H1 (cell line): ENCODE measurements around the gene HOXA11. TPM values are rescaled to one million over a fixed set of nuclear protein-coding genes. Genes with fewer than 3 reads are reported as not detected.

Source experiments
- BACH1 ChIP-seq: IDR thresholded peaks from 2 replicates; pipeline ENCODE4 v1.6.1; 2012; ENCODE audit warnings: low read length, improper control_type of control experiment
- CBX5 ChIP-seq: fragments of 300-800, 300-1000 bp; sonication (generic); IDR thresholded peaks from 2 replicates; pipeline ENCODE4 v1.7.1; 2016; ENCODE audit warnings: antibody characterized with exemption, low read length, low read depth
- KDM1A ChIP-seq: fragments of 200-600, 300-600 bp; sonication (generic); IDR thresholded peaks from 2 replicates; pipeline ENCODE4 v1.7.1; 2016; ENCODE audit warnings: mild to moderate bottlenecking, low read length, borderline replicate concordance
- PHF8 ChIP-seq: fragments of 200-600 bp; sonication (generic); conservative IDR thresholded peaks from 2 replicates; pipeline ENCODE4 v1.7.1; 2012; ENCODE audit warnings: low read depth, mild to moderate bottlenecking, inconsistent platforms, low read length, moderate library complexity
- SAP30 ChIP-seq: fragments of 300-600 bp; sonication (generic); IDR thresholded peaks from 2 replicates; pipeline ENCODE4 v1.7.1; 2012; ENCODE audit warnings: low read length, moderate library complexity, mild to moderate bottlenecking, inconsistent platforms; ENCODE audit not compliant: insufficient read depth, insufficient replicate concordance
- SIRT6 ChIP-seq: IDR thresholded peaks from one replicate; pipeline ENCODE4 v1.7.1; 2012; ENCODE audit warnings: low read length, inconsistent platforms
- SP4 ChIP-seq: IDR thresholded peaks from 2 replicates; pipeline ENCODE4 v1.6.1; 2012; ENCODE audit warnings: low read length, inconsistent platforms
- TAF1 ChIP-seq: IDR thresholded peaks from 2 replicates; pipeline ENCODE4 v1.6.1; 2011; ENCODE audit warnings: mild to moderate bottlenecking, low read depth, low read length
- TAF7 ChIP-seq: optimal IDR thresholded peaks from 2 replicates; pipeline ENCODE3; 2011; ENCODE audit warnings: low read depth, mild to moderate bottlenecking, inconsistent platforms, low read length, moderate library complexity, borderline replicate concordance
- polyA plus RNA-seq, 7 experiments: library from polyadenylated mRNA; depleted of rRNA in 3 of 7; stranded (reverse) in 5 of 7; unstranded in 2 of 7; fragments of >200 nt in 5 of 7; fragments of 200-250 nt in 2 of 7; gene quantifications; 1 replicate in 5 of 7; 2 replicates in 1 of 7; 4 replicates in 1 of 7; pipeline versions ENCODE4 v1.2.1 to v1.2.3, GENCODE V29; 2011 to 2013; ENCODE audit warnings: missing spikeins in 2 of 7, mixed read lengths in 2 of 7
- total RNA-seq: library from RNA; stranded (reverse); fragmentation: NEBNext Ultra II Directional; extraction: Animal tissue kit (Norgen Biotek cat#: 25700); gene quantifications from 2 replicates; pipeline ENCODE4 v1.2.1, GENCODE V29; 2021
- TF ChIP-seq, protein P1 (sequence below): fragments of 300-600 bp; sonication (generic); IDR thresholded peaks from 2 replicates; pipeline ENCODE4 v1.7.1; 2012; ENCODE audit warnings: low read length, moderate library complexity, mild to moderate bottlenecking, inconsistent platforms; ENCODE audit not compliant: insufficient replicate concordance
- TF ChIP-seq, protein P2 (sequence below): IDR thresholded peaks from 2 replicates; pipeline ENCODE4 v1.6.1; 2012; ENCODE audit warnings: inconsistent platforms

Gene HOXA11
- total and polyA plus RNA-seq, 2 of the 8 experiments (the other 6 are each of a cell fraction or from before 2014, with no cell fraction given), result not detected

DNA sequence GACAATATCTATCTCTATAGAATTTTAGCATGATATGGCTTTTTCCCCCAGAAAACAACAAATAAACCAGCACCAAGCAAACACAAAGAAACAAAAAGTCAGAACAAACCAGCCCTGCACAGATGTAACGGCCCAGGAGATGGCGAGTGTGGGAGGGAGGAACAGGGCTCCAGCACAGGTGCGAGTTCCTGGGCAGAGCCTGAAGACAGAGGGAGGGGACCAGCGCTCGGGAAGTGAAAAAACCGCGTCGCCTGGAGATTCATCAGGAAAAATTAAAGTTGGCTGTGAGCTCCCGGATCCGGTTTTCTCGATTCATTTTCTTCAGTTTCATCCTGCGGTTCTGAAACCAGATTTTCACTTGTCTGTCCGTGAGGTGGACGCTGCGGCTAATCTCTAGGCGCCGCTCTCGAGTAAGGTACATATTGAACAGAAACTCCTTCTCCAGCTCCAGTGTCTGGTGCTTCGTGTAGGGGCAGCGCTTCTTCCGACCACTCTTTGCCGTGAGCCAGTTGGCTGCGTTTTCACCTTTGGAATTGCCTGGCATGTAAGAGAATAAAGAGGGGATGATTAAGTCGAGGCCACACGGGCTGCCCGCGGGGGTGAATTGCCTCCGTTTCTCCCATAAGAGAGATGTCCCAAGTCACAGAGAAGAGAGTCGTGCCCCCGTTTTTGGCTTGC, 13.3 kb downstream of the HOXA11 start (continued):
- TF ChIP-seq, protein P1, sequence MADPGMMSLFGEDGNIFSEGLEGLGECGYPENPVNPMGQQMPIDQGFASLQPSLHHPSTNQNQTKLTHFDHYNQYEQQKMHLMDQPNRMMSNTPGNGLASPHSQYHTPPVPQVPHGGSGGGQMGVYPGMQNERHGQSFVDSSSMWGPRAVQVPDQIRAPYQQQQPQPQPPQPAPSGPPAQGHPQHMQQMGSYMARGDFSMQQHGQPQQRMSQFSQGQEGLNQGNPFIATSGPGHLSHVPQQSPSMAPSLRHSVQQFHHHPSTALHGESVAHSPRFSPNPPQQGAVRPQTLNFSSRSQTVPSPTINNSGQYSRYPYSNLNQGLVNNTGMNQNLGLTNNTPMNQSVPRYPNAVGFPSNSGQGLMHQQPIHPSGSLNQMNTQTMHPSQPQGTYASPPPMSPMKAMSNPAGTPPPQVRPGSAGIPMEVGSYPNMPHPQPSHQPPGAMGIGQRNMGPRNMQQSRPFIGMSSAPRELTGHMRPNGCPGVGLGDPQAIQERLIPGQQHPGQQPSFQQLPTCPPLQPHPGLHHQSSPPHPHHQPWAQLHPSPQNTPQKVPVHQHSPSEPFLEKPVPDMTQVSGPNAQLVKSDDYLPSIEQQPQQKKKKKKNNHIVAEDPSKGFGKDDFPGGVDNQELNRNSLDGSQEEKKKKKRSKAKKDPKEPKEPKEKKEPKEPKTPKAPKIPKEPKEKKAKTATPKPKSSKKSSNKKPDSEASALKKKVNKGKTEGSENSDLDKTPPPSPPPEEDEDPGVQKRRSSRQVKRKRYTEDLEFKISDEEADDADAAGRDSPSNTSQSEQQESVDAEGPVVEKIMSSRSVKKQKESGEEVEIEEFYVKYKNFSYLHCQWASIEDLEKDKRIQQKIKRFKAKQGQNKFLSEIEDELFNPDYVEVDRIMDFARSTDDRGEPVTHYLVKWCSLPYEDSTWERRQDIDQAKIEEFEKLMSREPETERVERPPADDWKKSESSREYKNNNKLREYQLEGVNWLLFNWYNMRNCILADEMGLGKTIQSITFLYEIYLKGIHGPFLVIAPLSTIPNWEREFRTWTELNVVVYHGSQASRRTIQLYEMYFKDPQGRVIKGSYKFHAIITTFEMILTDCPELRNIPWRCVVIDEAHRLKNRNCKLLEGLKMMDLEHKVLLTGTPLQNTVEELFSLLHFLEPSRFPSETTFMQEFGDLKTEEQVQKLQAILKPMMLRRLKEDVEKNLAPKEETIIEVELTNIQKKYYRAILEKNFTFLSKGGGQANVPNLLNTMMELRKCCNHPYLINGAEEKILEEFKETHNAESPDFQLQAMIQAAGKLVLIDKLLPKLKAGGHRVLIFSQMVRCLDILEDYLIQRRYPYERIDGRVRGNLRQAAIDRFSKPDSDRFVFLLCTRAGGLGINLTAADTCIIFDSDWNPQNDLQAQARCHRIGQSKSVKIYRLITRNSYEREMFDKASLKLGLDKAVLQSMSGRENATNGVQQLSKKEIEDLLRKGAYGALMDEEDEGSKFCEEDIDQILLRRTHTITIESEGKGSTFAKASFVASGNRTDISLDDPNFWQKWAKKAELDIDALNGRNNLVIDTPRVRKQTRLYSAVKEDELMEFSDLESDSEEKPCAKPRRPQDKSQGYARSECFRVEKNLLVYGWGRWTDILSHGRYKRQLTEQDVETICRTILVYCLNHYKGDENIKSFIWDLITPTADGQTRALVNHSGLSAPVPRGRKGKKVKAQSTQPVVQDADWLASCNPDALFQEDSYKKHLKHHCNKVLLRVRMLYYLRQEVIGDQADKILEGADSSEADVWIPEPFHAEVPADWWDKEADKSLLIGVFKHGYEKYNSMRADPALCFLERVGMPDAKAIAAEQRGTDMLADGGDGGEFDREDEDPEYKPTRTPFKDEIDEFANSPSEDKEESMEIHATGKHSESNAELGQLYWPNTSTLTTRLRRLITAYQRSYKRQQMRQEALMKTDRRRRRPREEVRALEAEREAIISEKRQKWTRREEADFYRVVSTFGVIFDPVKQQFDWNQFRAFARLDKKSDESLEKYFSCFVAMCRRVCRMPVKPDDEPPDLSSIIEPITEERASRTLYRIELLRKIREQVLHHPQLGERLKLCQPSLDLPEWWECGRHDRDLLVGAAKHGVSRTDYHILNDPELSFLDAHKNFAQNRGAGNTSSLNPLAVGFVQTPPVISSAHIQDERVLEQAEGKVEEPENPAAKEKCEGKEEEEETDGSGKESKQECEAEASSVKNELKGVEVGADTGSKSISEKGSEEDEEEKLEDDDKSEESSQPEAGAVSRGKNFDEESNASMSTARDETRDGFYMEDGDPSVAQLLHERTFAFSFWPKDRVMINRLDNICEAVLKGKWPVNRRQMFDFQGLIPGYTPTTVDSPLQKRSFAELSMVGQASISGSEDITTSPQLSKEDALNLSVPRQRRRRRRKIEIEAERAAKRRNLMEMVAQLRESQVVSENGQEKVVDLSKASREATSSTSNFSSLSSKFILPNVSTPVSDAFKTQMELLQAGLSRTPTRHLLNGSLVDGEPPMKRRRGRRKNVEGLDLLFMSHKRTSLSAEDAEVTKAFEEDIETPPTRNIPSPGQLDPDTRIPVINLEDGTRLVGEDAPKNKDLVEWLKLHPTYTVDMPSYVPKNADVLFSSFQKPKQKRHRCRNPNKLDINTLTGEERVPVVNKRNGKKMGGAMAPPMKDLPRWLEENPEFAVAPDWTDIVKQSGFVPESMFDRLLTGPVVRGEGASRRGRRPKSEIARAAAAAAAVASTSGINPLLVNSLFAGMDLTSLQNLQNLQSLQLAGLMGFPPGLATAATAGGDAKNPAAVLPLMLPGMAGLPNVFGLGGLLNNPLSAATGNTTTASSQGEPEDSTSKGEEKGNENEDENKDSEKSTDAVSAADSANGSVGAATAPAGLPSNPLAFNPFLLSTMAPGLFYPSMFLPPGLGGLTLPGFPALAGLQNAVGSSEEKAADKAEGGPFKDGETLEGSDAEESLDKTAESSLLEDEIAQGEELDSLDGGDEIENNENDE, result no peak
- TF ChIP-seq TAF7, result no peak
- TF ChIP-seq SAP30, result no peak
- no peak for TF ChIP-seq SIRT6
- TF ChIP-seq BACH1, result no peak
- no peak for TF ChIP-seq PHF8
- TF ChIP-seq, protein P2, sequence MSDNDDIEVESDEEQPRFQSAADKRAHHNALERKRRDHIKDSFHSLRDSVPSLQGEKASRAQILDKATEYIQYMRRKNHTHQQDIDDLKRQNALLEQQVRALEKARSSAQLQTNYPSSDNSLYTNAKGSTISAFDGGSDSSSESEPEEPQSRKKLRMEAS, result no peak
- no peak for TF ChIP-seq SP4
- TF ChIP-seq CBX5, result no peak
- TF ChIP-seq KDM1A, result no peak
- TF ChIP-seq TAF1, result no peak
